CD1c-positive myeloid dendritic cell (primary cell): ENCODE results near the gene TNS4.
A peak's percentile ranks its signal among the peaks of the same experiment; 100 is the strongest.

Experiments
- DNase-seq: peaks from one replicate; pipeline ENCODE4 v3.0.0-alpha.2; 2016; ENCODE audit errors: extremely low spot score

The TNS4 gene

GRCh38 chr17:40491486-40491885 is 9.9 kb downstream of the TNS4 start:
- DNase-seq = no peak

- no peak for DNase-seq
Measured at GRCh38 chr17:40490982-40491381, 10.4 kb downstream of the TNS4 start.

- no peak for DNase-seq
Measured at GRCh38 chr17:40490289-40490853, 11.1 kb downstream of the TNS4 start.

DNA sequence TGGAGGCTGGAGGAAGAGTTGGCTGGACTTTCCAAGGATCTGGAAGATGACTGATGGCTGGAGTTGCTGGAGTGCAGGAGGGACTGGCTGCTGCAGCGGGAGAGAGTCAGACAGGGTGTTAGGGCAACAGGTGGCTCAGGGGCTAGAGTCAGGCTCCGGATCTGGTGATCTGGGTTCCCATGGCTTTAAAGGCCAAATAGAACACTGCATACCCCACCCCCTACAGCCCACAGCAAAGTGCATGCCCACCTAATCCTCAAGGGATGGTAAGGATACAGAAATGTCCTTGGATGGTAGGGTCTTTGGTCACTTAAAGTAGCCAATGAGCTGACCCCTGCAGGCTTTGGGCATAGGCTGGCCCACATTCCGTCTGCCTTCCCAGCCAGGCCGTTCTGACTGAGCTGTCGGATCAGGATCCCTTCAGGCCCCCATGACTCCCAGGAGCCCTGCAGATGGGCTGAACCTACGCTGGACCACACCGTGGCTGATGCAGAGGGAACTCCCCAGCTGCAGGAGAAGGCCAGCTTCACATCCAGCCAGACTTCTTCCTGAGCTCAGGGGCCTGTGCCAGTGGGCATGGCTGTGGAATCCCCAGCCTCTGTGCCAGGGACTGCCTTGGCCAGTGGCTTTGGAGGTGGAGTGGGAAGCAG is 13.9 kb downstream of the TNS4 start:
- no peak for DNase-seq

DNA sequence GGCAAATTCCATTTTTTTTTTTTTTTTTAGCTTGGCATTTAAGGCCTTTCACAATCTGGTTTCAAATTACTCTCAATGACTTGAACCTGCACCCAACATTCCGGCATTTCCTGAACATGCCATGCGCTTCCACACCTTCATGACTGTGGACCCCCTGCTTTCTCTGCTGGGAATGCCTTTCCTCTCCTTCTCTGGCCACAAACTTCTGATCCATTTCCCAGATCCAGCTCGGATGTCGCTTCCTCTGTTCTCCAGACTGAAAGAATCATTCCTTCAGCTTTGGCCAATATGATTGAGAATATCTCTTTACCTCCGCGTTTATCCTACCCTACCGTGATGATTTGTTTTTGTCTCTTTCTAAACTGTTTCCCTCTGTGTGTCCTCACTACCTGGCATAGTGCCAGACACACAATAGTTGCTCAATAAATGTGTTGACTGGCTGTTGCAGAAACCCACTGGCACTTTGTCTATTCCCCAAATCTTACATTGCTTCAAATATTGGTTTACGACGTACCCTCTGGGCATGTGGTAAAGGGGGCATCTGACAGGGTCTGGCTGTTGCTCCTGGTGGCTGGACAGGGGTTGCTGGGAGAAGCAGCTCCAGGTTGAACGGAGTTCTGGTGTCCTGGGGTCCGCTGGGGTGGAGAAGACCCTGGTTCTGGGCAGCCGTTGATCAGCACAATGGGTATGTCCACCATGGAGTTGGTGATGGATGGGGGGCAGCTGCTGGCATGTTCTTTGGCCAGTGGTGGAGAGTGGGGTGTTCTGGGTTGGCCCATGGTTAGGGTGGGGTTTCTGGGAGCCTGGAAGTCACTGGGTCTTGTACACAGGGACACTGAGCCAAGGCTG is 14.7 kb downstream of the TNS4 start:
- peak; percentile 19 for DNase-seq

- no peak for DNase-seq
Measured at GRCh38 chr17:40485851-40486521, 15.4 kb downstream of the TNS4 start.

DNA sequence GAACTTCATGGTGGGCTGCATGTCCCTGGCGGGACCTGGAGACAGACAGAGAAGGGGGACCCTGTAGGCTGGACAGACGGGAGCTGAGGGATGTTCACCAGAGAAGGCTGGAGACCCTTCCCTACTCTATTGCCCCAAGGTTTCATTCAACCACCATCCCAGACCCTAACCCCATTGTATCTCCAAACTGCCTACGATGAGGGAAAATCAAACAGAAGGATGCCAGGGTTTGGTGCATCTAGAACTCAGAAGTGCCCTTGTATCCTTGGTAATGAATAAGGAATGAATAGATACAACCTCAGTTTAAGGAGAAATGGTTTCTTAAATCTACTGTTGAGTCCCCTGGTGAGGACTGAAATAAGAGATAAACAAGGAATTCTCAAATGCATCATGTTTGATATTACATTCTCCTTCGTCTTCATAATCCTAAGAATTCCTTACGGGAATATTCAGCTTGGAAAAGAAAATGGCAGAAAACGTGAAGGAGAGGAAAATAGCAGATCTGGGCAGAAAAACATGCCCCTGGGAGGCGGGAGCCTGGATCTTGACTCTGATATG is 16.4 kb downstream of the TNS4 start:
- DNase-seq = no peak

- DNase-seq = no peak
Measured at GRCh38 chr17:40484285-40484972, 17.0 kb downstream of the TNS4 start.

DNA sequence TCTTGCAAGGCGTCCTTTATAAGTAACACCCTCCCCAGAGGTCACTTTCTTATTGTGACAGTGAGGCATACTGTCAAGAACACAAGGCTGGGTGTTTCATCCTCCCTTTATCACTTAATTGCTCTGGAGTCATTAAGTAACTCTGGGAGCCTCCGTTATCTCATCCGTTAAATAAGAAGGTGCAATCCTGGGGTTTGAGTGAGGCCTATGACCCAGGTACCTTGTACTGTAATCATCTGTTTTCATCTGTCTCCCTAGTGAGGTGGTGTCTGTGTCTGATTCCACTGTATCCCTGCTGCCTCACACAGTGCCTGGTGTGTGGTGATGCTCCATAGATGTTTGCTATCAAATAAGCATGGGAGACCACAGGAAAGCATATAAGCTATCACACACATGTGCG is 17.7 kb downstream of the TNS4 start:
- DNase-seq = no peak

DNA sequence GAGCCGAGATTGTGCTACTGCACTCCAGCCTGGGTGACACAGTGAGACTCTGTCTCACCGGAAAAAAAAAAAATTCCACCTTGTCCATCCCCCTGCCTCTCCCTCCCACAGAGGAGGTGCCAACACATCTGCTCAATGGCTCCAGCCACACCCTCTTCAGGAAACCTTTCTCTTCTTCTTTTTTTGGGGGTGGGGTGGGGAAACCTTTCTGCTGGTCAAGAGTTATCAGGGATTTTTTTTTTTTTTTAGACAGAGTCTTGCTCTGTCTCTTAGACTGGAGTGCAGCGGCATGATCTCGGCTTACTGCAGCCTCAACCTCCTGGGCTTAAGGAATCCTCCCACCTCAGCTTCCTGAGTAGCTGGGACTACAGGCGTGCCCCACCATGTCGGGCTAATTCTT is 18.7 kb downstream of the TNS4 start:
- DNase-seq = no peak

- DNase-seq = no peak
Measured at GRCh38 chr17:40481106-40481505, 20.3 kb downstream of the TNS4 start.

- DNase-seq = peak; percentile 45
Measured at GRCh38 chr17:40480501-40481003, 20.9 kb downstream of the TNS4 start.

- DNase-seq = peak; percentile 2
Measured at GRCh38 chr17:40479754-40480480, 21.5 kb downstream of the TNS4 start.

- no peak for DNase-seq
Measured at GRCh38 chr17:40478486-40478885, 22.9 kb downstream of the TNS4 start.

GRCh38 chr17:40477796-40478195 is 23.6 kb downstream of the TNS4 start:
- DNase-seq = no peak

DNA sequence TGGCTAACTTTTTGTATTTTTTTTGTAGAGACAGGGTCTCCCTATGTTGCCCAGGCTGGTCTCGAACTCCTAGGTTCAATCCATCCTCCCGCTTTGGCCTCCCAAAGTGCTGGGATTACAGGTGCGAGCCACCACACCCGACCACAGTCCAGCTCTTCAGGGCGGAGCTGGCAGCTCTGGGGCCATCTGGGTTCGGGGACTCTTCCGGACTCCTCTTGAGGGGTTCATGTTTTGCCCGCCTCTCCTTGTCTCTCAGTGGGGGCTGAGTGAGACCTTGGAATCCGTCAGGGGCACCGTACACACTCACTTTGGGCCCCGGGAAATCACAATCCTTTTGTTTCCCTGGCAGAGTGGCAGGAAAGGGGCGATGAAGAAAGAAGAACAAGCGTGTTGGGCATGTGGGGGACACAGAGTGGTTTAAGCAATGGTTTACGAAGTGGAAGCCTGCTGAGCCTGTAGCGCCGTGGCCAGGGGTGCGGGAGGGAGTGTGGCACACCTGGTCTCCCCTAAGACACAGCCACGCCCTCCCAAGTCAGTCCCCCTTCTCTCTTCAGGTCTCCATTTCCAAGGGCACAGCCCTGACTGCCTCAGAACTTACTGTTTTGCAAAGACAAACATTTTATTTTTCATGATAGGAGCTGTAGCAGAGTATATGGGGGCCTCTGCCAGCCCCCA is 26.1 kb downstream of the TNS4 start:
- DNase-seq = no peak

- no peak for DNase-seq
Measured at GRCh38 chr17:40474419-40475002, 26.9 kb downstream of the TNS4 start.

- no peak for DNase-seq
Measured at GRCh38 chr17:40473573-40474365, 27.7 kb downstream of the TNS4 start.
